Loucy (cell line): ENCODE measurements around the gene JOSD1.

Source experiments
- EZH2phosphoT487 ChIP-seq: fragments of 200-600 bp; IDR thresholded peaks from 2 replicates; pipeline ENCODE4 v1.6.1; 2018; ENCODE audit warnings: antibody characterized with exemption, mild to moderate bottlenecking, moderate library complexity, borderline replicate concordance
- TF ChIP-seq, protein P1 (sequence below): fragments of 200-600 bp; sonication (generic); conservative IDR thresholded peaks from 2 replicates; pipeline ENCODE4 v1.5.1; 2014; ENCODE audit warnings: mild to moderate bottlenecking, antibody characterized with exemption, low read length

- TF ChIP-seq, protein P1, sequence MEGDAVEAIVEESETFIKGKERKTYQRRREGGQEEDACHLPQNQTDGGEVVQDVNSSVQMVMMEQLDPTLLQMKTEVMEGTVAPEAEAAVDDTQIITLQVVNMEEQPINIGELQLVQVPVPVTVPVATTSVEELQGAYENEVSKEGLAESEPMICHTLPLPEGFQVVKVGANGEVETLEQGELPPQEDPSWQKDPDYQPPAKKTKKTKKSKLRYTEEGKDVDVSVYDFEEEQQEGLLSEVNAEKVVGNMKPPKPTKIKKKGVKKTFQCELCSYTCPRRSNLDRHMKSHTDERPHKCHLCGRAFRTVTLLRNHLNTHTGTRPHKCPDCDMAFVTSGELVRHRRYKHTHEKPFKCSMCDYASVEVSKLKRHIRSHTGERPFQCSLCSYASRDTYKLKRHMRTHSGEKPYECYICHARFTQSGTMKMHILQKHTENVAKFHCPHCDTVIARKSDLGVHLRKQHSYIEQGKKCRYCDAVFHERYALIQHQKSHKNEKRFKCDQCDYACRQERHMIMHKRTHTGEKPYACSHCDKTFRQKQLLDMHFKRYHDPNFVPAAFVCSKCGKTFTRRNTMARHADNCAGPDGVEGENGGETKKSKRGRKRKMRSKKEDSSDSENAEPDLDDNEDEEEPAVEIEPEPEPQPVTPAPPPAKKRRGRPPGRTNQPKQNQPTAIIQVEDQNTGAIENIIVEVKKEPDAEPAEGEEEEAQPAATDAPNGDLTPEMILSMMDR, result no peak
- no peak for TF ChIP-seq EZH2phosphoT487
These were observed 44.3 kb downstream of the JOSD1 start, which contains the start of the genes CBY1 and FAM227A for GRCh38 chr22:38656256-38657044.
